Esophagus (tissue), 2 donors: ENCODE results near the gene DRAM1. TPM values are rescaled to one million over a fixed set of nuclear protein-coding genes. Genes with fewer than 3 reads are reported as not detected.

Experiments used
- H3K27ac ChIP-seq, 2 donors: one replicate each; pipeline ENCODE4 v1.5.1; 2013; ENCODE audit warnings: low read depth in 2 of 2, mild to moderate bottlenecking in 2 of 2, inconsistent platforms in 1 of 2, low read length in 1 of 2, moderate library complexity in 1 of 2
- H3K27me3 ChIP-seq, 2 donors: one replicate each; pipeline ENCODE4 v1.6.1; 2013; ENCODE audit warnings: low read length in 2 of 2, control low read depth in 1 of 2, mild to moderate bottlenecking in 1 of 2; ENCODE audit not compliant: insufficient read depth in 2 of 2, control insufficient read depth in 1 of 2
- H3K36me3 ChIP-seq, 2 donors: one replicate each; pipeline ENCODE4 v1.6.1; 2013; ENCODE audit warnings: low read length in 1 of 2; ENCODE audit not compliant: control insufficient read depth in 2 of 2, insufficient read depth in 2 of 2
- H3K4me1 ChIP-seq, 2 donors: one replicate each; pipeline ENCODE4 v1.6.1; 2013; ENCODE audit warnings: low read length in 1 of 2; ENCODE audit not compliant: control insufficient read depth in 2 of 2, insufficient read depth in 2 of 2
- H3K4me3 ChIP-seq, 2 donors: one replicate each; pipeline ENCODE4 v1.5.1; 2013; ENCODE audit warnings: low read length in 2 of 2, mild to moderate bottlenecking in 2 of 2, low read depth in 1 of 2, moderate library complexity in 1 of 2
- H3K9me3 ChIP-seq, 2 donors: one replicate each; pipeline ENCODE4 v1.6.1; 2013; ENCODE audit warnings: mild to moderate bottlenecking in 2 of 2, low read depth in 1 of 2, low read length in 1 of 2, moderate library complexity in 1 of 2; ENCODE audit not compliant: control insufficient read depth in 2 of 2, insufficient read depth in 1 of 2
- WGBS, 2 donors: extraction: QIAGEN DNeasy Blood & Tissue Kit; methylation state at CpG; one replicate each; pipeline ENCODE4 v1.1.7; 2013; 5-methylcytosine and 5-hydroxymethylcytosine counted together
- polyA plus RNA-seq, 2 donors: library from polyadenylated mRNA; stranded (reverse); fragments of 200-250 nt; gene quantifications; one replicate each; pipeline ENCODE4 v1.2.3, GENCODE V29; 2013
- donor health status: healthy with polysubstance abuse.
- donor health status: Bipolar disorder and iron deficiency.

Gene DRAM1
- polyA plus RNA-seq, 2 donors: 2.8 TPM

- 63 to 75% methylated on average over 5 of the region's 5 CpGs for WGBS, 2 donors
Measured at GRCh38 chr12:101931498-101932326, 54.3 kb downstream of the DRAM1 start.

GRCh38 chr12:101933866-101934514 lies 56.6 kb downstream of the DRAM1 start:
- no peak overlapping the region for H3K27ac ChIP-seq
- no peaks in the 10 kb centered on the region for H3K4me1 ChIP-seq
- H3K36me3 ChIP-seq: no peaks in the 10 kb centered on the region
- 74 to 80% methylated on average over 5 of the region's 5 CpGs for WGBS, 2 donors
- H3K4me3 ChIP-seq: no peak overlapping the region
- no peaks in the 10 kb centered on the region for H3K9me3 ChIP-seq
- no peaks in the 10 kb centered on the region for H3K27me3 ChIP-seq

More at GRCh38 chr12:101931498-101932326, 54.3 kb downstream of the DRAM1 start:
- H3K27ac ChIP-seq: no peak overlapping the region
- H3K36me3 ChIP-seq: no peaks in the 10 kb centered on the region
- no peak overlapping the region for H3K4me3 ChIP-seq
- no peaks in the 10 kb centered on the region for H3K4me1 ChIP-seq
- H3K27me3 ChIP-seq: no peaks in the 10 kb centered on the region
- H3K9me3 ChIP-seq: no peaks in the 10 kb centered on the region

GRCh38 chr12:101935890-101936746 lies 58.7 kb downstream of the DRAM1 start:
- WGBS, 2 donors: 22 to 36% methylated on average over 9 of the region's 9 CpGs
- H3K4me1 ChIP-seq: no peaks in the 10 kb centered on the region
- H3K36me3 ChIP-seq: no peaks in the 10 kb centered on the region
- H3K9me3 ChIP-seq: no peaks in the 10 kb centered on the region
- no peak overlapping the region for H3K27ac ChIP-seq
- H3K27me3 ChIP-seq: no peaks in the 10 kb centered on the region
- no peak overlapping the region for H3K4me3 ChIP-seq

- no peak overlapping the region for H3K4me3 ChIP-seq
- no peaks in the 10 kb centered on the region for H3K4me1 ChIP-seq
- H3K9me3 ChIP-seq: no peaks in the 10 kb centered on the region
- no peaks in the 10 kb centered on the region for H3K27me3 ChIP-seq
- H3K27ac ChIP-seq: no peak overlapping the region
- H3K36me3 ChIP-seq: no peaks in the 10 kb centered on the region
- WGBS, 2 donors: 65 to 76% methylated on average over 3 of the region's 3 CpGs
Measured at GRCh38 chr12:101939306-101939705, 61.9 kb downstream of the DRAM1 start.

GRCh38 chr12:101939856-101940265 lies 62.5 kb downstream of the DRAM1 start:
- Histone ChIP-seq H3K4me1 (no peaks in the 10 kb centered on the region), H3K27me3 (no peaks in the 10 kb centered on the region), H3K36me3 (no peaks in the 10 kb centered on the region), H3K27ac (no peak overlapping the region), H3K9me3 (no peaks in the 10 kb centered on the region), H3K4me3 (no peak overlapping the region)
- 2 to 4% methylated on average over 3 of the region's 3 CpGs for WGBS, 2 donors

- no peak overlapping the region for H3K27ac ChIP-seq
- WGBS, 2 donors: 44 to 51% methylated on average over 5 of the region's 5 CpGs
- no peaks in the 10 kb centered on the region for H3K27me3 ChIP-seq
- H3K4me3 ChIP-seq: no peak overlapping the region
- H3K4me1 ChIP-seq: no peaks in the 10 kb centered on the region
- no peaks in the 10 kb centered on the region for H3K9me3 ChIP-seq
- H3K36me3 ChIP-seq: no peaks in the 10 kb centered on the region
Measured at GRCh38 chr12:101940400-101940950, 63.1 kb downstream of the DRAM1 start.

GRCh38 chr12:101941306-101942249 lies 64.2 kb downstream of the DRAM1 start:
- Histone ChIP-seq H3K36me3 (no peaks in the 10 kb centered on the region), H3K4me1 (no peaks in the 10 kb centered on the region), H3K9me3 (no peaks in the 10 kb centered on the region), H3K27ac (no peak overlapping the region), H3K4me3 (no peak overlapping the region), H3K27me3 (no peaks in the 10 kb centered on the region)
- WGBS, 2 donors: 52 to 63% methylated on average over 4 of the region's 4 CpGs

GRCh38 chr12:101942250-101942605 lies 64.8 kb downstream of the DRAM1 start:
- H3K4me1 ChIP-seq: no peaks in the 10 kb centered on the region
- no peaks in the 10 kb centered on the region for H3K9me3 ChIP-seq
- H3K27me3 ChIP-seq: no peaks in the 10 kb centered on the region
- H3K4me3 ChIP-seq: no peak overlapping the region
- 91 to 94% methylated on average over 1 of the region's 1 CpG for WGBS, 2 donors
- H3K27ac ChIP-seq: no peak overlapping the region
- H3K36me3 ChIP-seq: no peaks in the 10 kb centered on the region
